Stimulated activated CD8-positive, alpha-beta memory T cell treated with anti-CD3 and anti-CD28 coated beads, Interleukin-2, amount 100 ng/mL, for 48 hours (primary cell): ENCODE data around the gene LMO2.
"Not testable (repeated sequence)": the region's sequence is repeated elsewhere in the genome, so short reads cannot be mapped to it uniquely, and the experiment has no call there.

Experiments
- DNase-seq, 2 donors: peaks; one replicate each; pipeline ENCODE4 v3.0.0-alpha.2; 2020; ENCODE audit warnings: low read depth in 2 of 2

Gene LMO2

GRCh38 chr11:33861941-33862589, 29.8 kb downstream of the LMO2 start:
- no peak for DNase-seq

DNA sequence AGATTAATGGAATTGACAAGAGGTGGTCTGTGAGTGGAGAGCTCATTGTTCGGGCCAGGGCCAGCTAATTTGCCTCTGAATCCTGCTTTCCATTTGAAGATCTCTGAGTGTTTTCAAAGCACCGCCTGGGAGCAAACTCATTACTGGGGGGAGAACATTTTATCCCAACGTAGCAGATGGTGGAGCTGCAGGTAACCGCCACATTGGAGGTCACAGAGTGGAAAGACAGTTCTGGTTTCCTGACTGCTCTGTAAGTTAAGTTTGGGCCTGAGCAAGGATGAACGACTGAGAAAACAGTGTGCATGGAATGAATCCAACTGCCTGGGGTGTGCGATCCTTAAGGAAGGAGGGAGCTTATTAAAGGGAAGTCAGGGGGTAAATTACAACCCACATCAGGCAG, 30.5 kb downstream of the LMO2 start:
- DNase-seq = no peak

GRCh38 chr11:33860926-33861325, 30.9 kb downstream of the LMO2 start:
- DNase-seq = no peak

DNA sequence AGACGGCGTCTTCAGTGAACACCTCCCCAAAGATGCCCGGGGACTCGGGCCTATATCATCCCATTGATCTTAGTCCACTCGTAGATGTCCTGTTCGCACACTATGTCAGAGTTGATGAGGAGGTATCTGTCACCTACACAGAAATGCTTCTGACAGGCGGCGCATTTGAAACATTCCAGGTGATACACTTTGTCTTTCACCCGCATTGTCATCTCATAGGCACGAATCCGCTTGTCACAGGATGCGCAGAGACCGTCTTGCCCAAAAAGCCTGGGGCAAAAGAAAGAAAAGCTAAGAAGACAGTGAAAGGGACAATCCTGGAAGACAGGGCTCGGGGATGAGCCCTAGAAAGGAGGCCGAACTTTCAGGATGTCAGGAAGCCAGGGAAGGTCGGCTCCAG, 32.6 kb downstream of the LMO2 start:
- no peak for DNase-seq

GRCh38 chr11:33857933-33858371, 33.9 kb downstream of the LMO2 start:
- peak; percentile 56 to 63 for DNase-seq

DNA sequence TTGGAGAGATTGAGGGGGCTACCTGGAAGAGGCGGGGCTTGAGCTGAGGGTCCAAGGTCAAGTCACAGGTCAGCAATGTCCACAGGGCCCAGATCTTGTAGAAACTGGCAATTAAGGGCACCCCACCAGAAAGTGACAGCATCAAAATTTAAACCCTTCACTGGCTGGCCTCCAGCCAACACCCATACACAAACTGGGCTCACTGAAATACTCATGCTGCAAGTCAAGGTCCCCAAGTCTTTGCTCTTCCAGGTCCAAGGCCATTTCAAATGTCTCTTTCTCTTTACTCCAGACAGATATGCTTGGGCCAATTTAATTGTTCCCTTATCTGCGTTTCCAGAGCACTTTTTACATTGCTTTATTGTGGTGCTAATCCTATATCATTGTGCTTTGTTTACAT, 36.4 kb downstream of the LMO2 start:
- DNase-seq = no peak

DNA sequence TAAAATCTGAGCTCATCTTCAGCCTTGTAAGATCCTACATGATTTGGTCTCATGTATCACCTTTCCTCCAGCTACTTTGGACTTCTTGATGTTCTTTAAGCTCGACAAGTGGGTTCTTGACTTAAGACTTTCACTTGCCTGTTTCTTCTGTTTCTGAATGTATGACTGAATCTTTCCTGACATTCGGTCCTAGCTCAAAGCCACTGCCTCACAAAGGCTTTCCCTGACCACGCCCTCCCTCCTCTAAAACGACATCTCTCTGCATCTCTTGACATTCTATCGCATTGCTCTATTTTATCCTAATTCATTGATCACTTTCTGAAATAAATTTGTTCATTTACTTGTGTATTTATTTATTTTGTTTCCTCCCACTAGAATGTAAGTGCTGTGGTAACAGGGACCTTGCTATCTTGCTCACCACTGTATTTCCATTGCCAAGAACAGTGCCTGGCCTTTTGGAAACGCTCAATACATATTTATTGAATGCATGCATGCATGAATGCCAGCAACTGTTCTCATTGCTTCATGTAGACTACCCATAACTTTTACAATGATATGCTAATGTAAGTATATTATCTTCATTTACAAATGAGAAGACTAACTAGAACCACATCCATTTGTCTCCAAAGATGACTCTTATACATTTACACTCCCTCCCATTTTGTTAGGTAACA, 43.0 kb downstream of the LMO2 start:
- no peak for DNase-seq

DNA sequence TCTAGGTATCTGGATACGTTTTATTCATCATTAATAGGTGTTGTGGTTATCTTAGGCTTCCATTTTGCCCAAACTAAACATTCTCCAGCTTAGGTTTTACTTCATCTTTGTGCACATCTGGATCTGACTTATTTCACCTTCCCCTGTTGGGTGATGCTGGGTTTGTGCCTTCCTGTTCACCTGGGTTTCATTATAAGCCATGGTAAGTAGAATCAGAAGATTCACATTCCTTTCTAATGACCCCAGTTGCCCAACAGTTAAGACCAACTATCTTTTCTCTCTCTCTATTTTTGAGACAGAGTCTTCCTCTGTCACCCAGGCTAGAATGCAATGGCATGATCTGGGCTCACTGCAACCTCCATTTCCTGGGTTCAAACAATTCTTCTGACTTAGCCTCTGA, 44.6 kb downstream of the LMO2 start:
- no peak for DNase-seq

DNA sequence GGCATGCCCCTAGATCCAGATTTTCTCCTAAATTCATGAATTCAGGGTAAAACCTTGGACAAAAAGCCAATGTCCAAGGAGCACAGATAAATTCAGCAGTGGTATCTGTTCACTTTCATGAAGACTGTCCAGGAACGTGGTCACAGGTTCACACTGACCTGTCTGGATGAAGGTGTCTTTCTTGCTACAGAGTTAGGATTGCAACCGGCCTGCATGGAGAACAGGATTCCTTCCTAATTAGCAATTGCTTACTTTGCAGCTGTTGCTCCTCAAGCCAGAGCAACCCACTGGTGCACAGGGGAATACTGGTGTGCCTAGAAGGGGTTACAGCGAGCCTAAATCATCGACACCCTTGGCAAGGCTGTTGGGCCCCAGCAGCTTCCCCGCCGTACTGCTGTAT, 47.6 kb downstream of the LMO2 start:
- DNase-seq = no peak

DNA sequence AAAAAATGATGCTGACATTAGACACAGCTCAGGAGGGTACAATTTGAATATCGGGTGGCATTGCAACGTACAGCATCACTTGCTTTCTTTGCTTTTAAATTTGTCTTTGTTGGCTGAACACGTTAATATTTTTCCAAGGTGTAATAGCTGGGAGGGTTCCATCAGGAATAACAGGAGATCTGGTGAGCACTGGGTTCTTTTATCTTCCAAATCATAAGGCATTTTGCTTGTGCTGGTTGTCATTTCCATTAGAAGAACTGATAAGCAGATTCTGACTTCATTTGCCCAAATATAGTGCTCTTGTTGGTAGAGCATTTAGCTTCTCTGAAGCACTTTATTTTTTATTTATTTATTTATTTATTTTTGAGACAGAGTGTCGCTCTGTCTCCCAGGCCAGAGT, 48.9 kb downstream of the LMO2 start:
- DNase-seq = no peak

DNA sequence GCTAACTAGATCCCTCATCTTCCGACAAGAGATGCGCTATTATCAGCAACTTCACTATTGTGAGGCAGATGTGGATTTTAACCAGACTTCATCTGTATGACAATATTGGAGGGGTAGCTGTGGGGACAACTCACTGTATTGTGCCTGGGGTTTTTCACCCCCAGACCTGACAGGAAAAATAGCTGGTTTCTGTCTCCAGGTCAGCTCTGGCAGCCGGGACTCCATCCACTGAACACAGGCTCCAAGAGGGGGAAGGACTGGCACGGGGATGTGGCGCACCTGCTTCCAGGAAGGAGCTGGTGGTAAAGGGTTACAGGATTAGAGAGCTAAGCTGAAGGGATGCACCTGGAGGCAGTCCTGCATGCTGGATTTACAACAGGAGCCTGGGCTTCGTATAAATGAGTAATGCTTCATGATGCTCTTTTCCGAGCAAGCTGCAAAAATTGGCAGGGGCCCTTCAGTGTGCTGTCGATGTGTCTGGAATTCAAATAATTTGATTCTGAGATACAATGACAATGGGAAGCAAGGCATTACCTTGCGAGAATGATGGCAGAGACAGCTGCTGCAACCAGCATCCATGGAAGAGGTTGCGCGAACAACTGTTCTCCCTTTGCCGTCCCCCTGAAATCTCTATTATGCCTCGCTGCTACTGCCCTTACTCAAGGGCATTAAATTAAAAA, 49.5 kb downstream of the LMO2 start:
- DNase-seq = no peak

DNA sequence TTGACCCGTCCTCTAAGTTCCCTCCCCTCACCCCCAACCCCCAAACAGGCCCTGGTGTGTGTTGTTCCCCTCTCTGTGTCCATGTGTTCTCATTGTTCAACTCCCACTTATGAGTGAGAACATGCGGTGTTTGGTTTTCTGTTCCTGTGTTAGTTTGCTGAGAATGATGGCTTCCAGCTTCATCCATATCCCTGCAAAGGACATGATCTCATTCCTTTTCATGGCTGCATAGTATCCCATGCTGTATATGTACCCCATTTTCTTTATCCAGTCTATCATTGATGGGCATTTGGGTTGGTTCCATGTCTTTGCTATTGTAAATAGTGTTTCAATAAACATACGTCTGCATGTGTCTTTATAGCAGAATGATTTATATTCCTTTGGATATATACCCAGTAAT, 53.6 kb downstream of the LMO2 start:
- DNase-seq = not testable (repeated sequence)

GRCh38 chr11:33837334-33837733, 54.5 kb downstream of the LMO2 start:
- not testable (repeated sequence) for DNase-seq

DNA sequence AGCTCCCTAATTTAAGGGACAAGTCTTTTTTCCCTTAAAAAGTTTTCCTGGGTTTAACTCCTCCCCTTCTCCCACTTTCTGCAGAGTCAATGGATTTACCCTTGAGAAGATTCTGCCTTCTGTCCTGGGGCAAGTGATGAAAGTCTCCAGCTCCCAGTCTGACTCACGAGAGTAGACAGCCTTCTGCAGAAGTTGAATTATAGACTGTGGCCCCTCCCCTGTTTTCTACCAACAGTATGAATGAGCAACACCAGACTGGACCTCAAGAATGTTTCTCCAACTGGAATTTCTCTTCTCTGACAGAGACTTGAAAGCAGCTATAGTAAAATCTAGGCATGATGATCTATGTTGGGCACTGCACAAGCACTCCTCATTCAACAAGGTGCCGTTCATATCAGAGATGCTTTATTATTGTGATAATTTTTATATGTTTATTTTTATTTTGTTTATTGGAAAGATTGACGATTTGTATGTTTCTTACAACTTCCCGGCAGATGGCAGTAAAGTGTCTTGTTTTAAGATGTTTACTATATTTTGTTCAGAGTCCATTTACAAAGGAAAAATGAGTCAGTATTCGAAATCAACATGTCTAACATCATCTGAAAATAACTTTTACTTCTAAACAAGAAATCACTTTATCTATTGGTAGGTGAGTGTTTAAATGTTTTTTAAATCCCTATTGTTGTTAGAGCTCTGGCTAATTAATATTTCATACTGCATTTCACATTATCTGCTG, 56.6 kb downstream of the LMO2 start:
- no peak for DNase-seq

DNA sequence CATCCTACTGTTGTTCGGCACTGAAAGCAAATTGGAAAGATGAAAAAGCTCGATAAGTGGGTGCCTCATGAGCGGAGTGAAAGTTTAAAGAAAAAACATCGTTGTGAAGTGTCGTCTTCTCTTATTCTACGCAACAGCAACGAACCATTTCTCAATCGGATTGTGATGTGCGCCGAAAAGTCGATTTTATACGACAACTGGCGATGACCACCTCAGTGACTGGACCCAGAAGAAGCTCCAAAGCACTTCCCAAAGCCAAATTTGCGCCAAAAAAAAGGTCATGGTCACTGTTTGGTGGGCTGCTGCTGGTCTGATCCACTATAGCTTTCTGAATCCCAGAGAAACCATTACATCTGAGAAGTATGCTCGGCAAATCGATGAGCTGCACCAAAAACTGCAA, 59.2 kb downstream of the LMO2 start:
- no peak for DNase-seq

DNA sequence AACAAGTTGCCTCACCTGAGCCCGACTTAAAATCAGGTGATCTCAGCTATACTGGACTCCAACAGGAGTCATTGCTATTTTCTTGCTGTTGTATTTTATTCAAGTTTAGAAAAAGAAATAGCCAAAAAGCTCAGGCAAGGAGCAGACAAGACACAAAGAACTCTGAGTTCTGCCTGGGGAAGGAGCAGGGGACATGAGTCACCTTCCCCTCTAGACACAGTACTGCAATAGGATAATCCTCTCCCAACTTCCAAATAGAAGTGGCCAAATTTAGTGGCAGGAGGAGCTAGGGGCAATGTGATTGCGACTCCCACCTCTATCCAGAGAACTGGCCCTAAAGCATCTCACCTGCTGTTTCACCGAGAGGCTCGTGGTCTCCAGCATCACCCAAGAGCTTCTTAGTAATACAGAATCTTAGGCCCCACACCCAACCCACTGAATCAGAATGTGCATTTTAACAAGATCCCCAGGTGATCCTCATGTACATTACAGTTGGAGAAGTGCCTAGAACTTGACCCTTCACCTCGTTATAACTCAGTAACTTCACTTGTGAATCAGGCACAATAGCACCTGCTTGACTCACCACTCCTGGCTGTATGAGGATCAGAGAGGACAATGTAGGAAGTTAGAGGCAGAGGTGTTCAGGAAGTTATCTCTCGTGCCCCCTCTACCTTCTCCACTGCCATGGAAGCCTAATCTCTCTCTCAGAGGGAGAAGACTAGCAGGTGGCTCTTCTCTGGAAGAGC, 60.8 kb downstream of the LMO2 start:
- no peak for DNase-seq

GRCh38 chr11:33829430-33830141, 62.3 kb downstream of the LMO2 start:
- peak in 1 of 2 donors; percentile 51 for DNase-seq

- no peak for DNase-seq
Measured at GRCh38 chr11:33828604-33829429, 63.1 kb downstream of the LMO2 start.

DNA sequence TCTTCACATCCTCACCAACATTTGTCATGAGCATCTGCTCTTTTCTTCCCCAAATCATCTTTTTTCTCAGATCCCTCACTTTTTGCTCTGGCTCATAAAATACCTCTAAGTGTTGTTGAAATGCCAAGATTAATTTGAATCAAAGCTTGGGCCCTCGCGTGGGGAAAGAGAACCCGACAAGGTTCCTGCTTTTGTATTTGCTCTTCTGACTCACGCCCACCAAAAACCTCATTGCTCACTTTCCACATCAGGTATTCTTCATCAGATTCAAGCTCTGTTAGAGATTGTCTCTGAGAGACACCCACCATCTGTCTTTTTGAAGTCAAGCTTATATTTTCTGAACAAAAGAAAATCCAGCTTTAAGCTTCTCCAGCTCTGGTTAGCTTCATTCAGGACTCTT, 64.7 kb downstream of the LMO2 start:
- DNase-seq = no peak
